ENCODE measurements around the gene CKAP2.
"Not testable (repeated sequence)": the region's sequence is repeated elsewhere in the genome, so short reads cannot be mapped to it uniquely, and the experiment has no call there.

Gene CKAP2

GRCh38 chr13:52454820-52455676 is at the start of gene CKAP2:
CKAP2 (plus strand) TSS chr13:52455478; CDS start chr13:52455557, 79 bp downstream.
- H3K4me3 ChIP-seq (ENCODE audit: low read length) = peak within 1 kb of the TSS; percentile 90
- H3K27me3 ChIP-seq (ENCODE audit: control insufficient read depth, insufficient read depth, low read length) = no peaks in the 10 kb centered on the region
- no peaks in the 10 kb centered on the region for H3K36me3 ChIP-seq (ENCODE audit: control insufficient read depth, insufficient read depth, low read length)
- H3K9me3 ChIP-seq (ENCODE audit: control insufficient read depth, low read length) = no peaks in the 10 kb centered on the region
- H3K4me1 ChIP-seq (ENCODE audit: control insufficient read depth, insufficient read depth, low read length) = peaks cover 11% of the 10 kb centered on the region
- peak within 1 kb of the TSS; percentile 71 for H3K9ac ChIP-seq (ENCODE audit: low read length)

- Histone ChIP-seq H3K9me3 (ENCODE audit: control insufficient read depth, low read length) (no peaks in the 10 kb centered on the region), H3K9ac (ENCODE audit: low read length) (peak within 1 kb of the TSS; percentile 39), H3K36me3 (ENCODE audit: control insufficient read depth, insufficient read depth, low read length) (no peaks in the 10 kb centered on the region), H3K4me1 (ENCODE audit: control insufficient read depth, insufficient read depth, low read length) (peaks cover 7% of the 10 kb centered on the region), H3K4me3 (ENCODE audit: low read length) (no peak within 1 kb of the TSS), H3K27me3 (ENCODE audit: control insufficient read depth, insufficient read depth, low read length) (peaks cover 23% of the 10 kb centered on the region)
Measured at GRCh38 chr13:52405767-52406494, 49.3 kb upstream of the CKAP2 start, which contains the start of gene THSD1. THSD1 (minus strand) TSS chr13:52406172; CDS start chr13:52402600, 3,572 bp downstream.

GRCh38 chr13:52406629-52407028 is 48.6 kb upstream of the CKAP2 start:
- H3K9ac ChIP-seq (ENCODE audit: low read length) = no peak overlapping the region
- no peaks in the 10 kb centered on the region for H3K36me3 ChIP-seq (ENCODE audit: control insufficient read depth, insufficient read depth, low read length)
- H3K27me3 ChIP-seq (ENCODE audit: control insufficient read depth, insufficient read depth, low read length) = peaks cover 23% of the 10 kb centered on the region
- H3K4me1 ChIP-seq (ENCODE audit: control insufficient read depth, insufficient read depth, low read length) = peaks cover 7% of the 10 kb centered on the region
- no peaks in the 10 kb centered on the region for H3K9me3 ChIP-seq (ENCODE audit: control insufficient read depth, low read length)
- H3K4me3 ChIP-seq (ENCODE audit: low read length) = no peak overlapping the region

- H3K4me1 ChIP-seq (ENCODE audit: control insufficient read depth, insufficient read depth, low read length); H3K9ac ChIP-seq (ENCODE audit: low read length); H3K9me3 ChIP-seq (ENCODE audit: control insufficient read depth, low read length); H3K4me3 ChIP-seq (ENCODE audit: low read length); H3K36me3 ChIP-seq (ENCODE audit: control insufficient read depth, insufficient read depth, low read length): not testable (repeated sequence)
- peaks cover 23% of the 10 kb centered on the region for H3K27me3 ChIP-seq (ENCODE audit: control insufficient read depth, insufficient read depth, low read length)
Measured at GRCh38 chr13:52407436-52407835, 47.8 kb upstream of the CKAP2 start.

- not testable (repeated sequence) for H3K9me3 ChIP-seq (ENCODE audit: control insufficient read depth, low read length); H3K36me3 ChIP-seq (ENCODE audit: control insufficient read depth, insufficient read depth, low read length); H3K4me1 ChIP-seq (ENCODE audit: control insufficient read depth, insufficient read depth, low read length); H3K9ac ChIP-seq (ENCODE audit: low read length); H3K4me3 ChIP-seq (ENCODE audit: low read length)
- peaks cover 23% of the 10 kb centered on the region for H3K27me3 ChIP-seq (ENCODE audit: control insufficient read depth, insufficient read depth, low read length)
Measured at GRCh38 chr13:52408071-52408658, 47.1 kb upstream of the CKAP2 start.

GRCh38 chr13:52411629-52412028 is 43.6 kb upstream of the CKAP2 start:
- Histone ChIP-seq H3K9ac (ENCODE audit: low read length) (no peak overlapping the region), H3K4me3 (ENCODE audit: low read length) (no peak overlapping the region), H3K27me3 (ENCODE audit: control insufficient read depth, insufficient read depth, low read length) (no peaks in the 10 kb centered on the region), H3K36me3 (ENCODE audit: control insufficient read depth, insufficient read depth, low read length) (no peaks in the 10 kb centered on the region), H3K4me1 (ENCODE audit: control insufficient read depth, insufficient read depth, low read length) (no peaks in the 10 kb centered on the region), H3K9me3 (ENCODE audit: control insufficient read depth, low read length) (no peaks in the 10 kb centered on the region)

GRCh38 chr13:52412128-52412527 is 43.1 kb upstream of the CKAP2 start:
- H3K9me3 ChIP-seq (ENCODE audit: control insufficient read depth, low read length) = no peaks in the 10 kb centered on the region
- H3K4me3 ChIP-seq (ENCODE audit: low read length) = no peak overlapping the region
- H3K27me3 ChIP-seq (ENCODE audit: control insufficient read depth, insufficient read depth, low read length) = no peaks in the 10 kb centered on the region
- no peaks in the 10 kb centered on the region for H3K4me1 ChIP-seq (ENCODE audit: control insufficient read depth, insufficient read depth, low read length)
- H3K36me3 ChIP-seq (ENCODE audit: control insufficient read depth, insufficient read depth, low read length) = no peaks in the 10 kb centered on the region
- no peak overlapping the region for H3K9ac ChIP-seq (ENCODE audit: low read length)

GRCh38 chr13:52414051-52414450 is 41.2 kb upstream of the CKAP2 start:
- no peak overlapping the region for H3K4me3 ChIP-seq (ENCODE audit: low read length)

GRCh38 chr13:52414963-52415362 is 40.3 kb upstream of the CKAP2 start:
- Histone ChIP-seq H3K9me3 (ENCODE audit: control insufficient read depth, low read length) (no peaks in the 10 kb centered on the region), H3K4me3 (ENCODE audit: low read length) (no peak overlapping the region), H3K9ac (ENCODE audit: low read length) (no peak overlapping the region), H3K36me3 (ENCODE audit: control insufficient read depth, insufficient read depth, low read length) (no peaks in the 10 kb centered on the region), H3K4me1 (ENCODE audit: control insufficient read depth, insufficient read depth, low read length) (no peaks in the 10 kb centered on the region), H3K27me3 (ENCODE audit: control insufficient read depth, insufficient read depth, low read length) (no peaks in the 10 kb centered on the region)

More at GRCh38 chr13:52414051-52414450, 41.2 kb upstream of the CKAP2 start:
- Histone ChIP-seq H3K4me1 (ENCODE audit: control insufficient read depth, insufficient read depth, low read length) (no peaks in the 10 kb centered on the region), H3K9me3 (ENCODE audit: control insufficient read depth, low read length) (no peaks in the 10 kb centered on the region), H3K9ac (ENCODE audit: low read length) (no peak overlapping the region), H3K36me3 (ENCODE audit: control insufficient read depth, insufficient read depth, low read length) (no peaks in the 10 kb centered on the region), H3K27me3 (ENCODE audit: control insufficient read depth, insufficient read depth, low read length) (no peaks in the 10 kb centered on the region)

- Histone ChIP-seq H3K9me3 (ENCODE audit: control insufficient read depth, low read length) (no peaks in the 10 kb centered on the region), H3K36me3 (ENCODE audit: control insufficient read depth, insufficient read depth, low read length) (no peaks in the 10 kb centered on the region), H3K9ac (ENCODE audit: low read length) (no peak overlapping the region), H3K4me3 (ENCODE audit: low read length) (no peak overlapping the region), H3K27me3 (ENCODE audit: control insufficient read depth, insufficient read depth, low read length) (no peaks in the 10 kb centered on the region), H3K4me1 (ENCODE audit: control insufficient read depth, insufficient read depth, low read length) (no peaks in the 10 kb centered on the region)
Measured at GRCh38 chr13:52419080-52419479, 36.2 kb upstream of the CKAP2 start.

GRCh38 chr13:52421216-52421615 is 34.1 kb upstream of the CKAP2 start:
- Histone ChIP-seq H3K4me1 (ENCODE audit: control insufficient read depth, insufficient read depth, low read length) (no peaks in the 10 kb centered on the region), H3K4me3 (ENCODE audit: low read length) (no peak overlapping the region), H3K9me3 (ENCODE audit: control insufficient read depth, low read length) (no peaks in the 10 kb centered on the region), H3K36me3 (ENCODE audit: control insufficient read depth, insufficient read depth, low read length) (no peaks in the 10 kb centered on the region), H3K9ac (ENCODE audit: low read length) (no peak overlapping the region), H3K27me3 (ENCODE audit: control insufficient read depth, insufficient read depth, low read length) (no peaks in the 10 kb centered on the region)

- Histone ChIP-seq H3K4me1 (ENCODE audit: control insufficient read depth, insufficient read depth, low read length) (peaks cover 3% of the 10 kb centered on the region), H3K9me3 (ENCODE audit: control insufficient read depth, low read length) (no peaks in the 10 kb centered on the region), H3K9ac (ENCODE audit: low read length) (no peak overlapping the region), H3K27me3 (ENCODE audit: control insufficient read depth, insufficient read depth, low read length) (no peaks in the 10 kb centered on the region), H3K36me3 (ENCODE audit: control insufficient read depth, insufficient read depth, low read length) (peaks cover 4% of the 10 kb centered on the region), H3K4me3 (ENCODE audit: low read length) (no peak overlapping the region)
Measured at GRCh38 chr13:52428295-52428694, 27.0 kb upstream of the CKAP2 start.

All from mucosa of stomach (tissue), 1 donor.